Adrenal gland (tissue), 12 donors: ENCODE measurements around the gene C2CD2L. TPM values are rescaled to one million over a fixed set of nuclear protein-coding genes. Genes with fewer than 3 reads are reported as not detected.

Experiments
- DNase-seq, 7 donors: peaks; one replicate each; pipeline ENCODE4 v3.0.0-alpha.2; 2019 to 2020
- H3K27ac ChIP-seq, 5 donors: fragments of 200-600 bp; sonication (generic) in 4 of 5; 1 replicate in 3 of 5; 2 replicates in 2 of 5; pipeline versions ENCODE4 v1.5.1 to v1.8.0; 2016 to 2020; ENCODE audit warnings: mild to moderate bottlenecking in 1 of 5
- H3K27me3 ChIP-seq: fragments of 200-600 bp; 2 replicates; pipeline ENCODE4 v1.8.0; 2021
- H3K36me3 ChIP-seq, 2 donors: fragments of 200-600 bp; replicated peaks in 1 of 2; 1 replicate in 1 of 2; 2 replicates in 1 of 2; pipeline versions ENCODE4 v1.5.1 to v1.8.0; 2018 to 2022
- H3K4me1 ChIP-seq, 2 donors: fragments of 200-600 bp; replicated peaks in 1 of 2; 1 replicate in 1 of 2; 2 replicates in 1 of 2; pipeline versions ENCODE4 v1.5.1 to v1.8.0; 2018 to 2021
- H3K4me3 ChIP-seq, 4 donors: fragments of 200-600 bp; sonication (generic) in 3 of 4; one replicate each; pipeline ENCODE4 v1.5.1; 2016 to 2018
- H3K9me3 ChIP-seq, 3 donors: fragments of 200-600 bp; sonication (generic) in 1 of 3; replicated peaks in 1 of 3; 1 replicate in 2 of 3; 2 replicates in 1 of 3; pipeline versions ENCODE4 v1.5.1 to v1.8.0; 2016 to 2021
- POLR2A ChIP-seq, 2 donors: fragments of 450-650 bp; IDR thresholded peaks; one replicate each; pipeline ENCODE4 v1.6.1; 2017; ENCODE audit warnings: antibody characterized with exemption in 2 of 2, mild to moderate bottlenecking in 2 of 2, moderate library complexity in 1 of 2
- WGBS, 4 donors: extraction: QIAGEN DNeasy Blood & Tissue Kit in 2 of 4; methylation state at CpG; one replicate each; pipeline versions ENCODE4 v1.1.5 to v1.1.7; 2013 to 2017; 5-methylcytosine and 5-hydroxymethylcytosine counted together
- intact Hi-C, 2 donors: fragments of 100-400 bp; cut with DNase I; formaldehyde crosslinking; loops; one replicate each; pipeline versions ENCODE4 v1.14.1 to v1.15.0; 2022 to 2023
- polyA plus RNA-seq, 3 donors: library from polyadenylated mRNA; stranded (reverse); fragments of 200-250 nt in 2 of 3; fragments of 350-450 nt in 1 of 3; fragmentation: Illumina TruSeq in 1 of 3; extraction: RNeasy Lipid Tissue Mini Kit (QIAGEN cat#74804) in 1 of 3; gene quantifications; one replicate each; pipeline ENCODE4 v1.2.3, GENCODE V29; 2013 to 2014
- total RNA-seq, 9 donors: library from RNA; depleted of rRNA in 4 of 9; stranded (reverse); fragments of >200 nt in 4 of 9; fragments of 120-200 nt in 1 of 9; fragmentation: NEBNext Ultra II Directional in 1 of 9; extraction: Animal tissue kit (Norgen Biotek cat#: 25700) in 1 of 9; gene quantifications; one replicate each; pipeline versions ENCODE4 v1.1.0 to v1.2.4, GENCODE V29; 2013 to 2023
- TF ChIP-seq, protein P1 (sequence below), 6 experiments: fragments of 450-650 bp in 4 of 6; fragments of 200-600 bp in 2 of 6; sonication (generic) in 1 of 6; IDR thresholded peaks; 1 replicate in 5 of 6; 2 replicates in 1 of 6; pipeline versions ENCODE4 v1.5.1 to v1.8.0; 2016 to 2021; ENCODE audit warnings: antibody characterized with exemption in 6 of 6, mild to moderate bottlenecking in 2 of 6, moderate library complexity in 1 of 6
- donor health status: healthy with polysubstance abuse.
- donor health status: Bipolar disorder and iron deficiency.
- donor health status: DM: yes; HTN: yes; CAD: no.
- donor health status: DM: no; HTN: no; CAD: no.
- donor health status: DM: no; HTN: no; CAD: no.
- donor health status: DM: yes; HTN: yes; CAD: no.

Gene C2CD2L
- total and polyA plus RNA-seq, 12 donors: 4.5 to 15.8 (median 11.1) TPM

DNA sequence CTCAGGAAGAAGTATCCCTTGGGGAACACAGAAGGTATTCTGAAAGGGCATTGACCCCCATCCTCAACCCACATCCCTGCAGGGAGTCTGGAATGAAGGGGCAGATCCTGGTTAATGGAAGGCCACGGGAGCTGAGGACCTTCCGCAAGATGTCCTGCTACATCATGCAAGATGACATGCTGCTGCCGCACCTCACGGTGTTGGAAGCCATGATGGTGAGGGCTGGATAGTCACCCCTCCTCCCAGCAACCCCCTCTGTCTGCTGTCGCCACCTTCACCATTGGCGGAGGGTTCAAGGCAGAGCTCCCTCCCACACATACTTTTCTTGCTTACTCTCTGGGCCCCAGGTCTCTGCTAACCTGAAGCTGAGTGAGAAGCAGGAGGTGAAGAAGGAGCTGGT, 47.0 kb downstream of the C2CD2L start:
- DNase-seq: no peak
- 94 to 100% (median 98%) methylated on average over 1 to 6 of the region's 6 CpGs for WGBS, 4 donors
- Histone ChIP-seq H3K4me1 (peaks cover 5 to 7% of the 10 kb centered on the region in 2 donors), H3K36me3 (no peaks in the 10 kb centered on the region), H3K9me3 (no peaks in the 10 kb centered on the region), H3K4me3 (no peak overlapping the region), H3K27me3 (no peaks in the 10 kb centered on the region), H3K27ac (no peak overlapping the region)
- intact Hi-C loops: no loop called here
- TF ChIP-seq, protein P1, sequence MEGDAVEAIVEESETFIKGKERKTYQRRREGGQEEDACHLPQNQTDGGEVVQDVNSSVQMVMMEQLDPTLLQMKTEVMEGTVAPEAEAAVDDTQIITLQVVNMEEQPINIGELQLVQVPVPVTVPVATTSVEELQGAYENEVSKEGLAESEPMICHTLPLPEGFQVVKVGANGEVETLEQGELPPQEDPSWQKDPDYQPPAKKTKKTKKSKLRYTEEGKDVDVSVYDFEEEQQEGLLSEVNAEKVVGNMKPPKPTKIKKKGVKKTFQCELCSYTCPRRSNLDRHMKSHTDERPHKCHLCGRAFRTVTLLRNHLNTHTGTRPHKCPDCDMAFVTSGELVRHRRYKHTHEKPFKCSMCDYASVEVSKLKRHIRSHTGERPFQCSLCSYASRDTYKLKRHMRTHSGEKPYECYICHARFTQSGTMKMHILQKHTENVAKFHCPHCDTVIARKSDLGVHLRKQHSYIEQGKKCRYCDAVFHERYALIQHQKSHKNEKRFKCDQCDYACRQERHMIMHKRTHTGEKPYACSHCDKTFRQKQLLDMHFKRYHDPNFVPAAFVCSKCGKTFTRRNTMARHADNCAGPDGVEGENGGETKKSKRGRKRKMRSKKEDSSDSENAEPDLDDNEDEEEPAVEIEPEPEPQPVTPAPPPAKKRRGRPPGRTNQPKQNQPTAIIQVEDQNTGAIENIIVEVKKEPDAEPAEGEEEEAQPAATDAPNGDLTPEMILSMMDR (IDR thresholded peaks at IDR 0.05): no peak

DNA sequence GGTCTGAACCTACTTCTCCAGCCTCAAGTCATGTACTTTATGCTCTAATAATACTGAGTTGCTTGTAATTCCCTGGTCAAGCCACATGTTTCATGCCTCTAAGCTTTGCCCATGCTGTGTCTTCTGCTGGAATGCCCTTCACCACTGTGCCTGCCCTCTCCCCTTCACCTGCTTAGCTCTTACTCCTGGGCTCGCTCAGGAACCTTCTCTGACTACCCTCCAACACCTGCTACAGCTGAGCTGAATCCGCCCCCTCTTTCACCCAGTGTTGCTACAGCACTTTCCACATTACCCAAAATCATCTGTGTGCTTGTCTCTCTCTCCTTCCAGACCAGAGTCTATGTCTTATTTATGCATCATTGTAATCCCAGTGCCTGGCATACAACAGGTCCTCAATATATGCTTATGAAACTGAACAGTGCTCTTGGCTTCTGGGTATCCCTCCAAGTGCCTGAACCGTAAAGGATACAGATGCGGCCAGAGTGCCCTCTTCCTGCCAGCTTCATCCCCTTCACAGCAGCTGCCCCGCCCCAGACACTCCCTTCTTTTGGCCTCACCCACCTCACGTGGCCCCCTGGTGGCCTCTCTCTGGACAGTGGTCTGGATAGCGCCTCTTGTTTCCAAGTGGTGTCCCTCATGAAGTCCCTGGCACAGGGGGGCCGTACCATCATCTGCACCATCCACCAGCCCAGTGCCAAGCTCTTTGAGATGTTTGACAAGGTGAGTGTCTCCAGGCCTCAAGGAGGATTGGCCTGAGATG, 48.8 kb downstream of the C2CD2L start:
- DNase-seq: peak in 1 of 7 donors; percentile 15
- WGBS, 4 donors: 56 to 64% (median 60%) methylated on average over 5 to 8 of the region's 8 CpGs
- intact Hi-C loops: no loop called here
- no peaks in the 10 kb centered on the region for H3K27me3 ChIP-seq
- H3K36me3 ChIP-seq: no peaks in the 10 kb centered on the region
- TF ChIP-seq, protein P1 (IDR thresholded peaks at IDR 0.05): no peak
- TF ChIP-seq POLR2A (IDR thresholded peaks at IDR 0.05): no peak
- no peaks in the 10 kb centered on the region for H3K4me1 ChIP-seq
- H3K9me3 ChIP-seq: no peaks in the 10 kb centered on the region
- no peak overlapping the region for H3K4me3 ChIP-seq
- H3K27ac ChIP-seq: no peak overlapping the region

DNA sequence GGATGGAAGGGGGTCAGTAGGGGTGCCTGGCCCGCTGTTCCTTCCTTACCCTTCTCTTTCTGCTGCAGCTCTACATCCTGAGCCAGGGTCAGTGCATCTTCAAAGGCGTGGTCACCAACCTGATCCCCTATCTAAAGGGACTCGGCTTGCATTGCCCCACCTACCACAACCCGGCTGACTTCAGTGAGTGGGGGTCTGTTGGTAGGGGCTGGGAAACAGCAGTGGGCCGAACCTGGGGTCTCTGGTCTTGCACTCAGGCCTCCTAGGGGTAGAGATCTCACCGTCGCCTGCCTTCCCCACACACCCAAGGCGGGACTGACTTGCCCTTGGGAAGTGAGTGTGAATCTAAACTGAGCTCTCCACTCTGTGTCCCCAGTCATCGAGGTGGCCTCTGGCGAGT, 49.4 kb downstream of the C2CD2L start:
- H3K4me3 ChIP-seq: no peak overlapping the region
- TF ChIP-seq POLR2A (IDR thresholded peaks at IDR 0.05): no peak
- TF ChIP-seq, protein P1 (IDR thresholded peaks at IDR 0.05): no peak
- H3K36me3 ChIP-seq: no peaks in the 10 kb centered on the region
- intact Hi-C loops: no loop called here
- no peaks in the 10 kb centered on the region for H3K9me3 ChIP-seq
- no peak for DNase-seq
- H3K27me3 ChIP-seq: no peaks in the 10 kb centered on the region
- 84 to 92% (median 85%) methylated on average over 5 to 10 of the region's 10 CpGs for WGBS, 4 donors
- H3K4me1 ChIP-seq: no peaks in the 10 kb centered on the region
- no peak overlapping the region for H3K27ac ChIP-seq

DNA sequence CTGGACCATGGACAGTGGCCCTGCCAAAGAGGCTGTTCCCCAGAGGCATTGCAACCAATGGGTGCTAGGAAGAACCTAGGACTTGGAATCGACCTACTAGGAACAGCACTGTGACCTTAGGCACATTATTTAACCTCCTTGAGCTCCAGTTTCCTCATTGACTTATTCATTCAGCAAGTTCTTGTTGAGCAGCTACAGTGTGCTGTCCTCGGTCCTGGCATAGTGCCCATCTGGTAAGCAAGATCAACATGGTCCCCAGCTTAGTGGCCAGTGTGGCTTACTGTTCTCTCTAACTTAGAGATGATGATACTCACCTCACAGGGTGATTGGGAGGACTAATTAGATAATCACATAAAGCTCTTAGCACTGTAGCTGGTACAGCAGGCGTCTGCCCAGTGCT, 49.9 kb downstream of the C2CD2L start:
- no peak overlapping the region for H3K4me3 ChIP-seq
- peak in 1 of 7 donors; percentile 15 for DNase-seq
- intact Hi-C loops: no loop called here
- H3K9me3 ChIP-seq: no peaks in the 10 kb centered on the region
- H3K27me3 ChIP-seq: no peaks in the 10 kb centered on the region
- no peaks in the 10 kb centered on the region for H3K36me3 ChIP-seq
- no peak for TF ChIP-seq POLR2A (IDR thresholded peaks at IDR 0.05)
- H3K27ac ChIP-seq: no peak overlapping the region
- 50 to 62% (median 55%) methylated on average over 3 of the region's 3 CpGs for WGBS, 4 donors
- no peaks in the 10 kb centered on the region for H3K4me1 ChIP-seq

DNA sequence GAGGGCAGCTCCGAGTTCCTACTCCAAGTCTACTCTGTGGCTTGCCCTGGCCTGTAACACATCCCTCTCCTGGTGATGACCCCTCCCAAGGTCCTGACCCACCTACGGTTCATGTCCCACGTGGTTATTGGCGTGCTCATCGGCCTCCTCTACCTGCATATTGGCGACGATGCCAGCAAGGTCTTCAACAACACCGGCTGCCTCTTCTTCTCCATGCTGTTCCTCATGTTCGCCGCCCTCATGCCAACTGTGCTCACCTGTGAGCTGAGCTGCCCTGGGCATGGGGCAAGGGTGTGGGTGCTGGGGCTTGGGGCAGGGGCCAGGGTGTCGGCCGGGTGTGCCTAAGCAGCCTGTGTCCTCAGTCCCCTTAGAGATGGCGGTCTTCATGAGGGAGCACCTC, 51.3 kb downstream of the C2CD2L start:
- WGBS, 4 donors: 90 to 96% (median 92%) methylated on average over 5 to 13 of the region's 13 CpGs
- H3K36me3 ChIP-seq: no peaks in the 10 kb centered on the region
- H3K27me3 ChIP-seq: no peaks in the 10 kb centered on the region
- no peak for TF ChIP-seq POLR2A (IDR thresholded peaks at IDR 0.05)
- TF ChIP-seq, protein P1 (IDR thresholded peaks at IDR 0.05): no peak
- DNase-seq: no peak
- no peak overlapping the region for H3K4me3 ChIP-seq
- intact Hi-C loops: no loop called here
- H3K27ac ChIP-seq: no peak overlapping the region
- no peaks in the 10 kb centered on the region for H3K4me1 ChIP-seq
- no peaks in the 10 kb centered on the region for H3K9me3 ChIP-seq
